ENCODE data around the gene CENPB.
"Not testable (repeated sequence)": the region's sequence is repeated elsewhere in the genome, so short reads cannot be mapped to it uniquely, and the experiment has no call there.

CENPB gene

GRCh38 chr20:3786665-3787323 is at the start of gene CENPB:
Gene CENPB, minus strand, starts transcription at chr20:3786740. Its CDS starts 257 bp downstream, at chr20:3786483.
- TF ChIP-seq CTCF (IDR thresholded peaks at IDR 0.05) = peak; percentile 65
- Histone ChIP-seq H3K27ac (peak within 1 kb of the TSS; percentile 70 to 85), H3K4me3 (peak within 1 kb of the TSS; percentile 84)
- peak; percentile 89 for DNase-seq (ENCODE audit: low spot score)

GRCh38 chr20:3836132-3836531 is 49.6 kb upstream of the CENPB start:
- no peak for TF ChIP-seq CTCF (IDR thresholded peaks at IDR 0.05)
- no peak overlapping the region for H3K27ac ChIP-seq
- no peak overlapping the region for H3K4me3 ChIP-seq
- no peak for DNase-seq (ENCODE audit: low spot score)

- not testable (repeated sequence) for H3K4me3 ChIP-seq; H3K27ac ChIP-seq; DNase-seq (ENCODE audit: low spot score)
Observed at GRCh38 chr20:3829891-3830290, 43.4 kb upstream of the CENPB start.

GRCh38 chr20:3828798-3829197 is 42.3 kb upstream of the CENPB start:
- no peak for DNase-seq (ENCODE audit: low spot score)
- TF ChIP-seq CTCF (IDR thresholded peaks at IDR 0.05) = no peak
- no peak overlapping the region for H3K4me3 ChIP-seq
- no peak overlapping the region for H3K27ac ChIP-seq

- no peak for TF ChIP-seq CTCF (IDR thresholded peaks at IDR 0.05)
- no peak for DNase-seq (ENCODE audit: low spot score)
- no peak overlapping the region for H3K27ac ChIP-seq
- no peak overlapping the region for H3K4me3 ChIP-seq
Observed at GRCh38 chr20:3826420-3826819, 39.9 kb upstream of the CENPB start.

- Histone ChIP-seq H3K4me3 (no peak overlapping the region), H3K27ac (no peak overlapping the region)
- TF ChIP-seq CTCF (IDR thresholded peaks at IDR 0.05) = no peak
- DNase-seq (ENCODE audit: low spot score) = no peak
Observed at GRCh38 chr20:3825526-3825925, 39.0 kb upstream of the CENPB start.

GRCh38 chr20:3823881-3824280 is 37.3 kb upstream of the CENPB start:
- no peak overlapping the region for H3K27ac ChIP-seq
- no peak overlapping the region for H3K4me3 ChIP-seq
- no peak for TF ChIP-seq CTCF (IDR thresholded peaks at IDR 0.05)
- no peak for DNase-seq (ENCODE audit: low spot score)
